Heart left ventricle (tissue), 13 donors: ENCODE measurements around the gene PRCC.

ENCODE experiments used
- POLR2A ChIP-seq, 2 donors: fragments of 450-650 bp; IDR thresholded peaks; one replicate each; pipeline ENCODE4 v1.6.1; 2017; ENCODE audit warnings: antibody characterized with exemption in 2 of 2, mild to moderate bottlenecking in 2 of 2, moderate library complexity in 2 of 2
- TF ChIP-seq, protein P1 (sequence below), 12 donors: fragments of 200-600 bp; sonication (generic) in 4 of 12; IDR thresholded peaks; one replicate each; pipeline versions ENCODE4 v1.5.0 to v1.8.0; 2018 to 2022; ENCODE audit warnings: antibody characterized with exemption in 12 of 12, mild to moderate bottlenecking in 5 of 12
- donor health status: ischemic (EF 13 %, LVEDD 7.1; RV severe dilation, severe dysfunction).
- donor health status: DM: no; HTN: yes; CAD: no.
- donor health status: DM: no; HTN: no; CAD: no.
- donor health status: ischemic (EF 25% LVEDD 6.9; RV normal size, moderate dysfunction).
- donor health status: ischemic (EF 25% LVEDD 5.7; RV mildly dilated, moderate dysfunction).
- donor health status: ischemic (EF 35%, LVEDD 5.7; RV mildly dilated, moderate dysfunction).
- donor health status: nonischemic (EF 11% LVEDD 7.7; RV severe dilation, severe dysfunction).
- donor health status: DM: yes; HTN: yes; CAD: no.
- donor health status: PGD.
- donor health status: ischemic (EF 29% LVEDD 5.4; RV normal size, mild dysfunction).
- donor health status: nonischemic (EF 23%, LVEDD 6.1; RV moderate dilation, normal function).

DNA sequence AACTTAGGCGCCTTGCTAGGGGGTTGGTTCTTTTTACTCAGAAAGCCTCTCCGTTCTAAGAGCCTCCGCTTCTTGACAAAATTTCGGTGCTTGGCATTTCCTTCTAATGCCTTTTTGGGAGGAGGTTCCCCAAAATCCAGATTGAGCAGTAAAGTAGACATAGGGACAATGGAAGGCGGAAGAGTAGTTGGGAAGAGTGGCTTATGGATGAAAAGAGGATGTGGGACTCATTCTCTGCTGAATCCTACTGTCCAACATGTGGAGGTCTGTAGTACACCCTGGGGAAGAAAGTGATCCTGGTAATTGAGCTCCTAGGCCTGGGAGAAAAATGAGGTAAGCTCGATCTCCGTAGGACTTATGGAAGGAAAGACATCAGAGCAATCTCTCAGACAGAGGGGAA is 39.8 kb upstream of the PRCC start:
- TF ChIP-seq, protein P1, sequence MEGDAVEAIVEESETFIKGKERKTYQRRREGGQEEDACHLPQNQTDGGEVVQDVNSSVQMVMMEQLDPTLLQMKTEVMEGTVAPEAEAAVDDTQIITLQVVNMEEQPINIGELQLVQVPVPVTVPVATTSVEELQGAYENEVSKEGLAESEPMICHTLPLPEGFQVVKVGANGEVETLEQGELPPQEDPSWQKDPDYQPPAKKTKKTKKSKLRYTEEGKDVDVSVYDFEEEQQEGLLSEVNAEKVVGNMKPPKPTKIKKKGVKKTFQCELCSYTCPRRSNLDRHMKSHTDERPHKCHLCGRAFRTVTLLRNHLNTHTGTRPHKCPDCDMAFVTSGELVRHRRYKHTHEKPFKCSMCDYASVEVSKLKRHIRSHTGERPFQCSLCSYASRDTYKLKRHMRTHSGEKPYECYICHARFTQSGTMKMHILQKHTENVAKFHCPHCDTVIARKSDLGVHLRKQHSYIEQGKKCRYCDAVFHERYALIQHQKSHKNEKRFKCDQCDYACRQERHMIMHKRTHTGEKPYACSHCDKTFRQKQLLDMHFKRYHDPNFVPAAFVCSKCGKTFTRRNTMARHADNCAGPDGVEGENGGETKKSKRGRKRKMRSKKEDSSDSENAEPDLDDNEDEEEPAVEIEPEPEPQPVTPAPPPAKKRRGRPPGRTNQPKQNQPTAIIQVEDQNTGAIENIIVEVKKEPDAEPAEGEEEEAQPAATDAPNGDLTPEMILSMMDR (IDR thresholded peaks at IDR 0.05): no peak
- no peak for TF ChIP-seq POLR2A (IDR thresholded peaks at IDR 0.05)
